Measurements from ENCODE around the gene FILIP1L.
A peak's percentile ranks its signal among the peaks of the same experiment; 100 is the strongest.

Gene FILIP1L

GRCh38 chr3:99950921-99951320, 163.4 kb downstream of the FILIP1L start:
- H3K4me2 ChIP-seq (ENCODE audit: low read length): no peak overlapping the region
- H3K4me1 ChIP-seq (ENCODE audit: control insufficient read depth, insufficient read depth, low read length): peaks cover 17% of the 10 kb centered on the region
- no peaks in the 10 kb centered on the region for H3K36me3 ChIP-seq (ENCODE audit: insufficient read depth, low read length)
- no peaks in the 10 kb centered on the region for H3K9me3 ChIP-seq (replicated peaks; ENCODE audit: low read length)
- H3K9ac ChIP-seq (ENCODE audit: low read depth, low read length): no peak overlapping the region
- H3K27me3 ChIP-seq (ENCODE audit: control insufficient read depth, insufficient read depth, low read length): no peaks in the 10 kb centered on the region
- no peak overlapping the region for H3K4me3 ChIP-seq (ENCODE audit: low read length)

GRCh38 chr3:99949956-99950670, 164.2 kb downstream of the FILIP1L start:
- Histone ChIP-seq H3K9ac (ENCODE audit: low read depth, low read length) (no peak overlapping the region), H3K4me1 (ENCODE audit: control insufficient read depth, insufficient read depth, low read length) (peaks cover 17% of the 10 kb centered on the region), H3K9me3 (replicated peaks; ENCODE audit: low read length) (no peaks in the 10 kb centered on the region), H3K4me3 (ENCODE audit: low read length) (no peak overlapping the region), H3K27me3 (ENCODE audit: control insufficient read depth, insufficient read depth, low read length) (no peaks in the 10 kb centered on the region), H3K36me3 (ENCODE audit: insufficient read depth, low read length) (no peaks in the 10 kb centered on the region), H3K4me2 (ENCODE audit: low read length) (no peak overlapping the region)

- H3K9me3 ChIP-seq (replicated peaks; ENCODE audit: low read length): no peaks in the 10 kb centered on the region
- no peak overlapping the region for H3K9ac ChIP-seq (ENCODE audit: low read depth, low read length)
- H3K36me3 ChIP-seq (ENCODE audit: insufficient read depth, low read length): no peaks in the 10 kb centered on the region
Observed at GRCh38 chr3:99948467-99949089, 165.7 kb downstream of the FILIP1L start.

GRCh38 chr3:99947356-99947755, 166.9 kb downstream of the FILIP1L start:
- H3K4me2 ChIP-seq (ENCODE audit: low read length): no peak overlapping the region
- no peaks in the 10 kb centered on the region for H3K9me3 ChIP-seq (replicated peaks; ENCODE audit: low read length)
- no peak overlapping the region for H3K4me3 ChIP-seq (ENCODE audit: low read length)
- no peaks in the 10 kb centered on the region for H3K27me3 ChIP-seq (ENCODE audit: control insufficient read depth, insufficient read depth, low read length)
- no peaks in the 10 kb centered on the region for H3K36me3 ChIP-seq (ENCODE audit: insufficient read depth, low read length)
- H3K4me1 ChIP-seq (ENCODE audit: control insufficient read depth, insufficient read depth, low read length): peaks cover 20% of the 10 kb centered on the region
- no peak overlapping the region for H3K9ac ChIP-seq (ENCODE audit: low read depth, low read length)

More at GRCh38 chr3:99948467-99949089, 165.7 kb downstream of the FILIP1L start:
- Histone ChIP-seq H3K4me1 (ENCODE audit: control insufficient read depth, insufficient read depth, low read length) (peaks cover 25% of the 10 kb centered on the region), H3K4me3 (ENCODE audit: low read length) (no peak overlapping the region), H3K4me2 (ENCODE audit: low read length) (no peak overlapping the region), H3K27me3 (ENCODE audit: control insufficient read depth, insufficient read depth, low read length) (no peaks in the 10 kb centered on the region)

- H3K4me1 ChIP-seq (ENCODE audit: control insufficient read depth, insufficient read depth, low read length): peaks cover 10% of the 10 kb centered on the region
- no peaks in the 10 kb centered on the region for H3K9me3 ChIP-seq (replicated peaks; ENCODE audit: low read length)
- H3K36me3 ChIP-seq (ENCODE audit: insufficient read depth, low read length): no peaks in the 10 kb centered on the region
- H3K4me3 ChIP-seq (ENCODE audit: low read length): no peak overlapping the region
- no peaks in the 10 kb centered on the region for H3K27me3 ChIP-seq (ENCODE audit: control insufficient read depth, insufficient read depth, low read length)
- H3K9ac ChIP-seq (ENCODE audit: low read depth, low read length): no peak overlapping the region
- H3K4me2 ChIP-seq (ENCODE audit: low read length): no peak overlapping the region
Observed at GRCh38 chr3:99945328-99945995, 168.8 kb downstream of the FILIP1L start.

- peaks cover 11% of the 10 kb centered on the region for H3K4me1 ChIP-seq (ENCODE audit: control insufficient read depth, insufficient read depth, low read length)
Observed at GRCh38 chr3:99943931-99944761, 170.2 kb downstream of the FILIP1L start.

GRCh38 chr3:99941211-99941610, 173.1 kb downstream of the FILIP1L start:
- Histone ChIP-seq H3K9ac (ENCODE audit: low read depth, low read length) (no peak overlapping the region), H3K9me3 (replicated peaks; ENCODE audit: low read length) (no peaks in the 10 kb centered on the region), H3K27me3 (ENCODE audit: control insufficient read depth, insufficient read depth, low read length) (no peaks in the 10 kb centered on the region), H3K4me2 (ENCODE audit: low read length) (no peak overlapping the region), H3K4me1 (ENCODE audit: control insufficient read depth, insufficient read depth, low read length) (peaks cover 31% of the 10 kb centered on the region), H3K36me3 (ENCODE audit: insufficient read depth, low read length) (no peaks in the 10 kb centered on the region), H3K4me3 (ENCODE audit: low read length) (no peak overlapping the region)

More at GRCh38 chr3:99943931-99944761, 170.2 kb downstream of the FILIP1L start:
- H3K9ac ChIP-seq (ENCODE audit: low read depth, low read length): no peak overlapping the region
- H3K4me2 ChIP-seq (ENCODE audit: low read length): no peak overlapping the region
- no peak overlapping the region for H3K4me3 ChIP-seq (ENCODE audit: low read length)
- no peaks in the 10 kb centered on the region for H3K9me3 ChIP-seq (replicated peaks; ENCODE audit: low read length)
- no peaks in the 10 kb centered on the region for H3K27me3 ChIP-seq (ENCODE audit: control insufficient read depth, insufficient read depth, low read length)
- H3K36me3 ChIP-seq (ENCODE audit: insufficient read depth, low read length): no peaks in the 10 kb centered on the region

GRCh38 chr3:99940350-99940749, 174.0 kb downstream of the FILIP1L start:
- H3K9ac ChIP-seq (ENCODE audit: low read depth, low read length): no peak overlapping the region
- H3K36me3 ChIP-seq (ENCODE audit: insufficient read depth, low read length): no peaks in the 10 kb centered on the region
- peaks cover 32% of the 10 kb centered on the region for H3K4me1 ChIP-seq (ENCODE audit: control insufficient read depth, insufficient read depth, low read length)
- no peaks in the 10 kb centered on the region for H3K27me3 ChIP-seq (ENCODE audit: control insufficient read depth, insufficient read depth, low read length)
- no peaks in the 10 kb centered on the region for H3K9me3 ChIP-seq (replicated peaks; ENCODE audit: low read length)
- H3K4me2 ChIP-seq (ENCODE audit: low read length): no peak overlapping the region
- H3K4me3 ChIP-seq (ENCODE audit: low read length): no peak overlapping the region

- Histone ChIP-seq H3K36me3 (ENCODE audit: insufficient read depth, low read length) (no peaks in the 10 kb centered on the region), H3K9ac (ENCODE audit: low read depth, low read length) (no peak overlapping the region), H3K4me2 (ENCODE audit: low read length) (no peak overlapping the region), H3K4me3 (ENCODE audit: low read length) (no peak overlapping the region), H3K9me3 (replicated peaks; ENCODE audit: low read length) (no peaks in the 10 kb centered on the region), H3K4me1 (ENCODE audit: control insufficient read depth, insufficient read depth, low read length) (peaks cover 37% of the 10 kb centered on the region), H3K27me3 (ENCODE audit: control insufficient read depth, insufficient read depth, low read length) (no peaks in the 10 kb centered on the region)
Observed at GRCh38 chr3:99939876-99940275, 174.4 kb downstream of the FILIP1L start.

- Histone ChIP-seq H3K9me3 (replicated peaks; ENCODE audit: low read length) (no peaks in the 10 kb centered on the region), H3K4me3 (ENCODE audit: low read length) (no peak overlapping the region), H3K4me1 (ENCODE audit: control insufficient read depth, insufficient read depth, low read length) (peaks cover 30% of the 10 kb centered on the region), H3K27me3 (ENCODE audit: control insufficient read depth, insufficient read depth, low read length) (no peaks in the 10 kb centered on the region), H3K9ac (ENCODE audit: low read depth, low read length) (no peak overlapping the region), H3K36me3 (ENCODE audit: insufficient read depth, low read length) (no peaks in the 10 kb centered on the region), H3K4me2 (ENCODE audit: low read length) (peak overlapping the region; percentile 15)
Observed at GRCh38 chr3:99938270-99938911, 175.9 kb downstream of the FILIP1L start.
